CD4-positive, CD25-positive, alpha-beta regulatory T cell (primary cell): ENCODE measurements around the gene GTF3C5. TPM values are rescaled to one million over a fixed set of nuclear protein-coding genes. Genes with fewer than 3 reads are reported as not detected.
"Not testable (repeated sequence)": the region's sequence is repeated elsewhere in the genome, so short reads cannot be mapped to it uniquely, and the experiment has no call there.

Source experiments
- ATAC-seq, 2 donors: fragments of 150-1000 bp; cut with Tn5 transposase; one replicate each; pipeline ENCODE4 v1.10.0; 2021; ENCODE audit warnings: low read depth in 2 of 2, moderate number of reproducible peaks in 2 of 2, moderate library complexity in 1 of 2
- DNase-seq, 3 donors: peaks; one replicate each; pipeline versions ENCODE4 v3.0.0 to v3.0.0-alpha.2; 2012 to 2022; ENCODE audit warnings: mixed read lengths in 1 of 3
- H3K27ac ChIP-seq: one replicate; pipeline ENCODE4 v1.7.0; 2013; ENCODE audit warnings: mild to moderate bottlenecking, low read length; ENCODE audit not compliant: insufficient read depth, poor library complexity, severe bottlenecking
- H3K27me3 ChIP-seq: one replicate; pipeline ENCODE4 v1.7.0; 2013; ENCODE audit warnings: low read length; ENCODE audit not compliant: control insufficient read depth, insufficient read depth
- H3K36me3 ChIP-seq: one replicate; pipeline ENCODE4 v1.7.0; 2013; ENCODE audit warnings: mild to moderate bottlenecking, low read length, moderate library complexity; ENCODE audit not compliant: control insufficient read depth, insufficient read depth
- H3K4me1 ChIP-seq: 2 replicates; pipeline ENCODE4 v1.7.0; 2013; ENCODE audit warnings: mild to moderate bottlenecking, low read length; ENCODE audit not compliant: insufficient read depth, control insufficient read depth, poor library complexity, severe bottlenecking
- H3K4me3 ChIP-seq: one replicate; pipeline ENCODE4 v1.7.0; 2013; ENCODE audit warnings: low read depth, mild to moderate bottlenecking, low read length, moderate library complexity
- H3K9me3 ChIP-seq, 2 experiments: 1 replicate in 1 of 2; 2 replicates in 1 of 2; pipeline ENCODE4 v1.7.0; 2013; ENCODE audit warnings: low read length in 2 of 2, mild to moderate bottlenecking in 1 of 2, moderate library complexity in 1 of 2; ENCODE audit not compliant: control insufficient read depth in 2 of 2
- H3K27ac Mint-ChIP-seq, 3 donors: one replicate each; pipeline ENCODE4 v1.8.0; 2020 to 2022; ENCODE audit warnings: mild to moderate bottlenecking in 3 of 3, mixed read lengths in 3 of 3, moderate library complexity in 2 of 3
- H3K27me3 Mint-ChIP-seq: one replicate; pipeline ENCODE4 v1.8.0; 2022; ENCODE audit warnings: mild to moderate bottlenecking, mixed read lengths
- H3K36me3 Mint-ChIP-seq: one replicate; pipeline ENCODE4 v1.8.0; 2020; ENCODE audit warnings: mixed read lengths
- H3K4me1 Mint-ChIP-seq, 4 donors: one replicate each; pipeline ENCODE4 v1.8.0; 2020 to 2022; ENCODE audit warnings: mixed read lengths in 4 of 4, mild to moderate bottlenecking in 1 of 4
- H3K4me3 Mint-ChIP-seq, 4 donors: one replicate each; pipeline ENCODE4 v1.8.0; 2020 to 2022; ENCODE audit warnings: mild to moderate bottlenecking in 4 of 4, mixed read lengths in 4 of 4, moderate library complexity in 3 of 4
- H3K9me3 Mint-ChIP-seq, 7 donors: one replicate each; pipeline ENCODE4 v1.8.0; 2020 to 2022; ENCODE audit warnings: mixed read lengths in 7 of 7, mild to moderate bottlenecking in 3 of 7, moderate library complexity in 2 of 7
- polyA plus RNA-seq, 4 donors: library from polyadenylated mRNA; unstranded; fragments of 300-500 nt; fragmentation: Illumina TruSeq; gene quantifications; one replicate each; pipeline ENCODE4 v1.2.3, GENCODE V29; 2021
- total RNA-seq: library from RNA; stranded (reverse); gene quantifications from one replicate; pipeline ENCODE4 v1.2.3, GENCODE V29; 2022

The GTF3C5 gene
- total and polyA plus RNA-seq, 5 donors from 2014 or later, result 35.8 to 50.5 (median 40.2) TPM

DNA sequence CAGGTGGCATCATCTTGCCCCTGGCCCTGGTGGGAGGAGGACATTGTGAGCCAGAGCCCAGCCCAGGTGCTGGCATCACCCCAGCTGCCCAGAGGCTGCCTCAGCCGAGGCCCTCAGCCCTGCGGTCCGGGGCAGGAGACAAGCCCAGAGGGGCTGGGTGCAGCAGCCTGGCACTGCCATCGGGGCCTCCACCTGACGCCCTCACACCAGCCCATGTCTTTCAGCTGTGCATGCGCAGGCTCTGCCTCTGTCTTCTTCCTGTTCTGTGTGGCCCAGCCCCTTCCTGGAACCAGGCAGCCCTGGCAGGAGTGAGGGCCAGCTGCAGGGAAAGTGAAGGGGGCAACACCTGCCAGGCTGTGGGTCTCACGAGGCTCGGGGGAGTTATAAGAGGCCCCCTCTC, 26.2 kb downstream of the GTF3C5 start:
- no peaks in the 10 kb centered on the region for H3K27me3 ChIP-seq
- no peaks in the 10 kb centered on the region for H3K9me3 ChIP-seq
- H3K27ac ChIP-seq, result no peak overlapping the region
- H3K4me3 ChIP-seq, result no peak overlapping the region
- Mint-ChIP-seq H3K9me3 (peaks cover 0 to 1% (median 0%) of the 10 kb centered on the region in 7 donors), H3K36me3 (peaks cover 28% of the 10 kb centered on the region), H3K4me1 (peaks cover 10 to 38% (median 25%) of the 10 kb centered on the region in 4 donors), H3K27ac (peak overlapping the region in 1 of 3 donors; percentile 56), H3K4me3 (no peak overlapping the region), H3K27me3 (no peaks in the 10 kb centered on the region)
- DNase-seq (peak in 1 of 3 donors; percentile 79), ATAC-seq (peak; percentile 52 to 58)
- peaks cover 35% of the 10 kb centered on the region for H3K4me1 ChIP-seq
- H3K36me3 ChIP-seq, result peaks cover 36% of the 10 kb centered on the region

- Histone ChIP-seq H3K9me3 (no peaks in the 10 kb centered on the region), H3K4me1 (peaks cover 35% of the 10 kb centered on the region), H3K4me3 (no peak overlapping the region), H3K27me3 (no peaks in the 10 kb centered on the region), H3K27ac (no peak overlapping the region), H3K36me3 (peaks cover 31% of the 10 kb centered on the region)
- DNase-seq (no peak), ATAC-seq (no peak)
- Mint-ChIP-seq H3K4me3 (no peak overlapping the region), H3K27ac (peak overlapping the region in 2 of 3 donors; percentile 74 to 85), H3K27me3 (no peaks in the 10 kb centered on the region), H3K36me3 (peaks cover 28% of the 10 kb centered on the region), H3K9me3 (peaks cover 0 to 1% (median 0%) of the 10 kb centered on the region in 7 donors), H3K4me1 (peaks cover 10 to 38% (median 25%) of the 10 kb centered on the region in 4 donors)
These were observed 26.8 kb downstream of the GTF3C5 start for GRCh38 chr9:133057553-133057952.

DNA sequence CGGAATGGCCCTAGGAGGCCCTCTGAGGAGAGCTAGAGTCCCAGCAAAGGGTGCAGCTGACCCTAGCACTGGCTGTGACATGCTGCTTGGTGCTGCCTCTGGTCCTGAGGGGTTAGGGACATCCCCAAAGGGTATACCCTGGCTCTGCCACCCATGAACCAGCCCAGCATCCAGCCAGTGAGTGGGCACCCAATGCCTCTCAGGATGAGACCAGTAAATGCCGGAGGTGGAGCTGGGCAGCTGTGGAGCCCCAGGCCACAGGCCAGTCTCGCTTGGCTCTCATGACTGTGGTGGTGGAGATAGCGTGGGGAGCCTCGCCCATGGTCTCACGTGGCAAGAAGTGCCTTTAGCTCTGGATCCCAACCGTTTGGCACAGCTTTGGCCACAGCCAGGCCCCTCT, 27.3 kb downstream of the GTF3C5 start:
- H3K27me3 ChIP-seq, result no peaks in the 10 kb centered on the region
- H3K4me1 ChIP-seq, result peaks cover 35% of the 10 kb centered on the region
- H3K36me3 Mint-ChIP-seq, result peaks cover 28% of the 10 kb centered on the region
- no peaks in the 10 kb centered on the region for H3K27me3 Mint-ChIP-seq
- H3K9me3 ChIP-seq, result no peaks in the 10 kb centered on the region
- H3K4me3 Mint-ChIP-seq, result no peak overlapping the region
- H3K4me1 Mint-ChIP-seq, result peaks cover 10 to 38% (median 25%) of the 10 kb centered on the region in 4 donors
- H3K4me3 ChIP-seq, result no peak overlapping the region
- H3K27ac ChIP-seq, result no peak overlapping the region
- DNase-seq, result no peak
- H3K36me3 ChIP-seq, result peaks cover 30% of the 10 kb centered on the region
- no peak for ATAC-seq
- peak overlapping the region in 1 of 3 donors; percentile 85 for H3K27ac Mint-ChIP-seq
- peaks cover 0 to 1% (median 0%) of the 10 kb centered on the region in 7 donors for H3K9me3 Mint-ChIP-seq

- ATAC-seq (no peak), DNase-seq (peak in 1 of 3 donors; percentile 54)
- peaks cover 35% of the 10 kb centered on the region for H3K4me1 ChIP-seq
- peak overlapping the region; percentile 79 to 90 (median 84) for H3K27ac Mint-ChIP-seq
- H3K9me3 Mint-ChIP-seq, result peaks cover 0 to 1% (median 0%) of the 10 kb centered on the region in 7 donors
- H3K4me3 ChIP-seq, result no peak overlapping the region
- H3K27ac ChIP-seq, result no peak overlapping the region
- H3K27me3 ChIP-seq, result no peaks in the 10 kb centered on the region
- peak overlapping the region in 2 of 4 donors; percentile 11 to 68 for H3K4me3 Mint-ChIP-seq
- peaks cover 25% of the 10 kb centered on the region for H3K36me3 ChIP-seq
- peaks cover 25% of the 10 kb centered on the region for H3K36me3 Mint-ChIP-seq
- no peaks in the 10 kb centered on the region for H3K9me3 ChIP-seq
- H3K4me1 Mint-ChIP-seq, result peaks cover 10 to 38% (median 25%) of the 10 kb centered on the region in 4 donors
- no peaks in the 10 kb centered on the region for H3K27me3 Mint-ChIP-seq
These were observed 27.9 kb downstream of the GTF3C5 start for GRCh38 chr9:133058550-133059320.

DNA sequence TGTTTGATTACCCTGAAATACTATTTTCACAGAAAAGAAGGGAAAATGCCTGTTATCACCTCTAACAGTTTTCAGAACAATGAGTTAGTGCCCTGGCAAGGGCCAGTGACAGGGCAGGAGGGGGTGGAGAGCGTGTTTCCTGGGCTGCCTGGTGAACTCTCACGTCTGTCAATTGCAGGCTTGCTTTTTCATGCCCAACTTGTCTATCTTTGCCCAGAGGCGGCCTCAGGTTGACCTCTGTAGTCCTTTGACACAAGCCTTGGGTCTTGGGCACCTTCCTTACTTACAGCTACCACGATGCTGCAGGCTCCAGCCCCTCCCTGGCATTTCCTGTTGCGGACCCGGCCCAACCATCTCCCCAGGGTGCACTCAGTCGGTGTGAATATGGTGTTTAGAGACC, 28.8 kb downstream of the GTF3C5 start:
- Histone ChIP-seq H3K4me1 (peaks cover 35% of the 10 kb centered on the region), H3K9me3 (no peaks in the 10 kb centered on the region), H3K27me3 (no peaks in the 10 kb centered on the region), H3K4me3 (no peak overlapping the region), H3K27ac (no peak overlapping the region), H3K36me3 (peaks cover 16% of the 10 kb centered on the region)
- no peak overlapping the region for H3K4me3 Mint-ChIP-seq
- peaks cover 20% of the 10 kb centered on the region for H3K36me3 Mint-ChIP-seq
- no peaks in the 10 kb centered on the region for H3K27me3 Mint-ChIP-seq
- DNase-seq (peak in 1 of 3 donors; percentile 56), ATAC-seq (no peak)
- H3K27ac Mint-ChIP-seq, result peak overlapping the region; percentile 52 to 90 (median 84)
- H3K4me1 Mint-ChIP-seq, result peaks cover 10 to 38% (median 25%) of the 10 kb centered on the region in 4 donors
- peaks cover 0 to 1% (median 0%) of the 10 kb centered on the region in 7 donors for H3K9me3 Mint-ChIP-seq

DNA sequence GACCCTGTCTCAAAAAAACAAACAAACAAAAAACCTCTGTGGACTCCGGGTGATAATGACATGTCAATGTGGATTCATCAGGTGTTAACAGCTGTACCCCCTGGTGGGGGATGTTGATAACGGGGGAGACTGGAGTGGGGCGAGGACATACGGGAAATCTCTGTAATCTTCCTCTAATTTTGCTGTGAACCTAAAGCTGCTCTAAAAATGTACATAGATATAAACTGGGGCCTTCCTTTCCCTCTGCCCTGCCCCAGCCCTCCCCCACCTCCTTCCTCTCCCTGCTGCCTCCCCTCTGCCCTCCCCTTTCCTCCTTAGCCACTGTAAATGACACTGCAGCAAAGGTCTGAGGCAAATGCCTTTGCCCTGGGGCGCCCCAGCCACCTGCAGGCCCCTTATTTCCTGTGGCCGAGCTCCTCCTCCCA, 29.6 kb downstream of the GTF3C5 start:
- no peaks in the 10 kb centered on the region for H3K27me3 Mint-ChIP-seq
- peak overlapping the region; percentile 26 to 83 (median 52) for H3K27ac Mint-ChIP-seq
- H3K36me3 ChIP-seq, result peaks cover 10% of the 10 kb centered on the region
- ATAC-seq, result peak; percentile 21 to 26
- H3K9me3 ChIP-seq, result no peaks in the 10 kb centered on the region
- H3K4me3 Mint-ChIP-seq, result peak overlapping the region in 1 of 4 donors; percentile 63
- peaks cover 10 to 38% (median 25%) of the 10 kb centered on the region in 4 donors for H3K4me1 Mint-ChIP-seq
- H3K27me3 ChIP-seq, result no peaks in the 10 kb centered on the region
- H3K36me3 Mint-ChIP-seq, result peaks cover 18% of the 10 kb centered on the region
- peaks cover 35% of the 10 kb centered on the region for H3K4me1 ChIP-seq
- peak in 1 of 3 donors; percentile 58 for DNase-seq
- peaks cover 0 to 1% (median 0%) of the 10 kb centered on the region in 7 donors for H3K9me3 Mint-ChIP-seq
- H3K4me3 ChIP-seq, result no peak overlapping the region
- H3K27ac ChIP-seq, result no peak overlapping the region

DNA sequence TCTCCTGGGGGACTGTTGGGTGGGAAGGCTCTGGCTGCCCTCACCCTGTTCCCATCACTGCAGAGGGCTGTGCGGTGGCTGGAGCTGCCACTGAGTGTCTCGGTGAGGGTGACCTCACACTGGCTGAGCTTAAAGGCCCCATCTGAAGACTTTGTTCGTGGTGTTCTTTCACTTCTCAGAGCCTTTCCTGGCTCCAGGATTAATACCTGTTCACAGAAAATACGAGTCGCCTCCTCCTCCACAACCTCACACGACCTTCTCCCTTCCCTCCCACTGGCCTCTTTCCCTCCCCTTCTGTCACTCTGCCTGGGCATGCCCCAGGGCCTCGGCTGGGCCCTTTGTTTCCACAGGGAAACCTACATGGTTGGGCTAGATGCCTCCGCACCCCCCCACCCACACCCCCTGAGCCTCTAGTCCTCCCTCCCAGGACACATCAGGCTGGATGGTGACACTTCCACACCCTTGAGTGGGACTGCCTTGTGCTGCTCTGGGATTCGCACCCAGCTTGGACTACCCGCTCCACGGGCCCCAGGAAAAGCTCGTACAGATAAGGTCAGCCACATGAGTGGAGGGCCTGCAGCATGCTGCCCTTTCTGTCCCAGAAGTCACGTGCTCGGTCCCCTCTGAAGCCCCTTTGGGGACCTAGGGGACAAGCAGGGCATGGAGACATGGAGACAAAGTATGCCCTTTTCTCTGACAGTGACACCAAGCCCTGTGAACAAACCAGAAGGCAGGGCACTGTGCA, 30.4 kb downstream of the GTF3C5 start:
- H3K27ac ChIP-seq, H3K27me3 ChIP-seq, DNase-seq, ATAC-seq, H3K36me3 ChIP-seq, H3K9me3 Mint-ChIP-seq, H3K4me3 Mint-ChIP-seq, H3K4me3 ChIP-seq, H3K27ac Mint-ChIP-seq, H3K27me3 Mint-ChIP-seq, H3K9me3 ChIP-seq: not testable (repeated sequence)
- Mint-ChIP-seq H3K4me1 (peaks cover 10 to 37% (median 25%) of the 10 kb centered on the region in 4 donors), H3K36me3 (peaks cover 13% of the 10 kb centered on the region)
- H3K4me1 ChIP-seq, result peaks cover 35% of the 10 kb centered on the region
